ENCODE data around the gene CCDC90B. TPM values are rescaled to one million over a fixed set of nuclear protein-coding genes. Genes with fewer than 3 reads are reported as not detected.
A peak's percentile ranks its signal among the peaks of the same experiment; 100 is the strongest.

Gene CCDC90B
- total RNA-seq, 2 experiments from 2014 or later = 39.3 to 47.4 TPM

DNA sequence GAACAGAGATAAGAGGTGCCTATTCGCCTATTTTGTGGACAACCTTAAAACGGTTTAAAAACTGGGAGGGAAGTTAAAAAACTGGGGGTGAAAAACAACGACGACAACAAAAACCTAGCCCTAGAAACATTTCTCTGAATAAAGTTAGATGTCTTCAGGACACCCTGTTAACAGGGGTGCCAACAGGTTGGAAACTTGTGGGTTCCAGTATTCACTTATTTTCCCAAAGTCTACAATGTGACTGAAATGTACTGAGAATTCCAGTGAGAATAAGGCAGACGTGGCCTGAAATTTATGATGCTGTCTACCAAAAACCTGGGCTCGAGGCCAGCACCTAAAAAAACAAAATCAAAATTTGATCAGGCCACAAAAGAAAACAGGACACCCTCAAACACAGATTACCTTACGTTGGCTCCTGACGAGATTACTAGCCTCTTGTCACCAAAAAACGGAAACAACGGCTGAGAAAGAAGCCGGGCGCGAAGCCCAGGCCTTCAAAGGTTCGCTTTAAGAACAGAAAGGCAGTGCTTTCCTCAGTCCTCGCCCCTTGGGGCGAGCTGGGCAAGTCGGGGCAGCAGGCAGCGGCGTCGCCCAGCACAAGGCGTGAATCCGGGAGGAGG lies 906 bp downstream of the CCDC90B start:
- Histone ChIP-seq H3K4me1 (ENCODE audit: insufficient read depth, low read length, poor library complexity, severe bottlenecking) (peaks cover 56% of the 10 kb centered on the region), H3K4me3 (ENCODE audit: low read depth, low read length, poor library complexity, severe bottlenecking) (peak overlapping the region; percentile 76), H3K79me2 (ENCODE audit: insufficient read depth, low read depth, low read length) (peaks cover 25% of the 10 kb centered on the region), H3K4me2 (ENCODE audit: low read length) (peak overlapping the region; percentile 95), H3K9me3 (ENCODE audit: low read length) (no peaks in the 10 kb centered on the region), H4K20me1 (ENCODE audit: insufficient read depth, low read length) (no peaks in the 10 kb centered on the region; the same call in 1 of the 2 replicates), H3K36me3 (ENCODE audit: insufficient read depth, low read length) (peaks cover 14% of the 10 kb centered on the region), H3K27ac (ENCODE audit: low read depth, low read length, poor library complexity, severe bottlenecking) (peak overlapping the region; percentile 76), H3K9me2 (ENCODE audit: insufficient read depth, low read length) (no peaks in the 10 kb centered on the region), H2AFZ (ENCODE audit: low read length) (peak overlapping the region; percentile 89)
- intact Hi-C loops (cut with micrococcal nuclease; ENCODE audit: unreplicated experiment) = loop anchor here (2.0 to 10.0 kb wide), 4 partner anchors 213 to 730 kb away; partner anchors contain the start of genes DDIAS, PRCP and RAB30
- POLR2A ChIA-PET = interaction anchor here (1.4 to 1.7 kb wide), 3 partner anchors 10 to 23 kb away, joined by 3 to 8 read pairs (median 5); no protein-coding TSS in a partner anchor
- TF ChIP-seq CTCF (conservative IDR thresholded peaks at IDR 0.05; ENCODE audit: low read length) = no peak
- TF ChIP-seq EZH2phosphoT487 (IDR thresholded peaks at IDR 0.05; ENCODE audit: borderline replicate concordance, low read depth, low read length) = no peak
- no peak for DNase-seq (ENCODE audit: low spot score)
- CTCF ChIA-PET (ENCODE audit: unreplicated experiment) = interaction anchor here (1.0 kb wide), 1 partner anchor 9 kb away, joined by 4 read pairs; no protein-coding TSS in a partner anchor
- BruUV-seq (replicated peaks) = no TSS peak

- peak overlapping the region; percentile 76 for H3K4me3 ChIP-seq (ENCODE audit: low read depth, low read length, poor library complexity, severe bottlenecking)
- TF ChIP-seq EZH2phosphoT487 (IDR thresholded peaks at IDR 0.05; ENCODE audit: borderline replicate concordance, low read depth, low read length) (no peak), CTCF (conservative IDR thresholded peaks at IDR 0.05; ENCODE audit: low read length) (no peak)
- peak overlapping the region; percentile 95 for H3K4me2 ChIP-seq (ENCODE audit: low read length)
- no peaks in the 10 kb centered on the region for H3K9me2 ChIP-seq (ENCODE audit: insufficient read depth, low read length)
- BruUV-seq (replicated peaks) = TSS peak; percentile 64
- H2AFZ ChIP-seq (ENCODE audit: low read length) = peak overlapping the region; percentile 89; the same call in 1 of the 2 replicates
- no peak for DNase-seq (ENCODE audit: low spot score)
- H3K79me2 ChIP-seq (ENCODE audit: insufficient read depth, low read depth, low read length) = peaks cover 25% of the 10 kb centered on the region
- peak overlapping the region; percentile 76 for H3K27ac ChIP-seq (ENCODE audit: low read depth, low read length, poor library complexity, severe bottlenecking)
- intact Hi-C loops (cut with micrococcal nuclease; ENCODE audit: unreplicated experiment) = loop anchor here (2.0 to 10.0 kb wide), 4 partner anchors 212 to 730 kb away; partner anchors contain the start of genes DDIAS, PRCP and RAB30
- peaks cover 21% of the 10 kb centered on the region for H3K36me3 ChIP-seq (ENCODE audit: insufficient read depth, low read length)
- H4K20me1 ChIP-seq (ENCODE audit: insufficient read depth, low read length) = no peaks in the 10 kb centered on the region; the same call in 1 of the 2 replicates
- no peaks in the 10 kb centered on the region for H3K9me3 ChIP-seq (ENCODE audit: low read length)
- ChIA-PET POLR2A (interaction anchor here (0.6 to 1.7 kb wide), 4 partner anchors 9 to 396 kb away, joined by 3 to 8 read pairs (median 3); no protein-coding TSS in a partner anchor), CTCF (ENCODE audit: unreplicated experiment) (no interaction called here)
- peaks cover 50% of the 10 kb centered on the region for H3K4me1 ChIP-seq (ENCODE audit: insufficient read depth, low read length, poor library complexity, severe bottlenecking)
These were observed 1.5 kb downstream of the CCDC90B start for GRCh38 chr11:83284501-83285150.

All from OCI-LY7 (cell line).